K562 (cell line): ENCODE data around the gene TRNAU1AP.

Experiments used
- BDP1 ChIP-seq: IDR thresholded peaks from 3 replicates; pipeline ENCODE4 v1.6.1; 2011; ENCODE audit not compliant: insufficient read length, insufficient read depth
- EP300 ChIP-seq: IDR thresholded peaks from 2 replicates; pipeline ENCODE4 v1.6.1; 2012; ENCODE audit warnings: low read length, improper control_type of control experiment
- EZH2 ChIP-seq: IDR thresholded peaks from 2 replicates; pipeline ENCODE4 v1.6.1; 2012; ENCODE audit warnings: low read depth, mild to moderate bottlenecking, inconsistent platforms, low read length, borderline replicate concordance
- GABPA ChIP-seq: fragments of 200-800 bp; sonication (Bioruptor generic); conservative IDR thresholded peaks from 2 replicates; pipeline ENCODE4 v1.6.1; 2016; ENCODE audit warnings: low read depth, missing genetic modification characterization, missing compliant biosample characterization
- TBL1XR1 ChIP-seq, 2 experiments: IDR thresholded peaks; 2 replicates each; pipeline ENCODE4 v1.6.1; 2012; ENCODE audit warnings: improper control_type of control experiment in 2 of 2, low read length in 2 of 2, mild to moderate bottlenecking in 1 of 2
- TF ChIP-seq, protein P1 (sequence below): fragments of 250-450 bp; sonication (Bioruptor Pico); IDR thresholded peaks from 2 replicates; pipeline ENCODE4 v1.4.0; 2020
- TF ChIP-seq, protein P2 (sequence below): fragments of 200-600 bp; sonication (generic); IDR thresholded peaks from one replicate; pipeline ENCODE4 v1.6.1; 2012; ENCODE audit warnings: mild to moderate bottlenecking, low read depth, low read length, inconsistent platforms

DNA sequence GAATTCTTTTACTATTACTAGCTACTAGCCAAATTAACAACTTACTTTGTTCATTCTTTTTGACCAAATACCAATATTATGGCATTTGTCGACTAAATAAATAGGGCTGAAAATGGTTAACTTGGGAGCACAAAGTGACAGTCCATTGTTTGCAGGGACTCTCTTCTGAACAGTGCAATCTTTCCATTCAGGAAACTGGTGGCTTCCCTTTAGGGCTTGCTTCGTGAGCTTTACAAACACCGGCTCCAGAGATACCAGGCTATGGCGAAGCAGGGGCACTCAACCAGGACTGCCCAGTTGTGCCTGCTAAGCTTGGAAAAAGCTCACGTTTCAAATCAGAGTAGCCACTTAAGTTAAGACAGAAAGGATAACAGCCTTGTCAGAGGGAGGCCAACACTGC lies 51.5 kb downstream of the TRNAU1AP start:
- TF ChIP-seq BDP1 (no peak), EP300 (no peak), EZH2 (no peak), GABPA (no peak), TBL1XR1 (IDR thresholded peaks at IDR 0.05; ENCODE audit: low read length in 2 of 2) (no peak)
- TF ChIP-seq, protein P1, sequence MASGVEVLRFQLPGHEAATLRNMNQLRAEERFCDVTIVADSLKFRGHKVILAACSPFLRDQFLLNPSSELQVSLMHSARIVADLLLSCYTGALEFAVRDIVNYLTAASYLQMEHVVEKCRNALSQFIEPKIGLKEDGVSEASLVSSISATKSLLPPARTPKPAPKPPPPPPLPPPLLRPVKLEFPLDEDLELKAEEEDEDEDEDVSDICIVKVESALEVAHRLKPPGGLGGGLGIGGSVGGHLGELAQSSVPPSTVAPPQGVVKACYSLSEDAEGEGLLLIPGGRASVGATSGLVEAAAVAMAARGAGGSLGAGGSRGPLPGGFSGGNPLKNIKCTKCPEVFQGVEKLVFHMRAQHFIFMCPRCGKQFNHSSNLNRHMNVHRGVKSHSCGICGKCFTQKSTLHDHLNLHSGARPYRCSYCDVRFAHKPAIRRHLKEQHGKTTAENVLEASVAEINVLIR (CRISPR knock-in tag) = no peak
- TF ChIP-seq, protein P2, sequence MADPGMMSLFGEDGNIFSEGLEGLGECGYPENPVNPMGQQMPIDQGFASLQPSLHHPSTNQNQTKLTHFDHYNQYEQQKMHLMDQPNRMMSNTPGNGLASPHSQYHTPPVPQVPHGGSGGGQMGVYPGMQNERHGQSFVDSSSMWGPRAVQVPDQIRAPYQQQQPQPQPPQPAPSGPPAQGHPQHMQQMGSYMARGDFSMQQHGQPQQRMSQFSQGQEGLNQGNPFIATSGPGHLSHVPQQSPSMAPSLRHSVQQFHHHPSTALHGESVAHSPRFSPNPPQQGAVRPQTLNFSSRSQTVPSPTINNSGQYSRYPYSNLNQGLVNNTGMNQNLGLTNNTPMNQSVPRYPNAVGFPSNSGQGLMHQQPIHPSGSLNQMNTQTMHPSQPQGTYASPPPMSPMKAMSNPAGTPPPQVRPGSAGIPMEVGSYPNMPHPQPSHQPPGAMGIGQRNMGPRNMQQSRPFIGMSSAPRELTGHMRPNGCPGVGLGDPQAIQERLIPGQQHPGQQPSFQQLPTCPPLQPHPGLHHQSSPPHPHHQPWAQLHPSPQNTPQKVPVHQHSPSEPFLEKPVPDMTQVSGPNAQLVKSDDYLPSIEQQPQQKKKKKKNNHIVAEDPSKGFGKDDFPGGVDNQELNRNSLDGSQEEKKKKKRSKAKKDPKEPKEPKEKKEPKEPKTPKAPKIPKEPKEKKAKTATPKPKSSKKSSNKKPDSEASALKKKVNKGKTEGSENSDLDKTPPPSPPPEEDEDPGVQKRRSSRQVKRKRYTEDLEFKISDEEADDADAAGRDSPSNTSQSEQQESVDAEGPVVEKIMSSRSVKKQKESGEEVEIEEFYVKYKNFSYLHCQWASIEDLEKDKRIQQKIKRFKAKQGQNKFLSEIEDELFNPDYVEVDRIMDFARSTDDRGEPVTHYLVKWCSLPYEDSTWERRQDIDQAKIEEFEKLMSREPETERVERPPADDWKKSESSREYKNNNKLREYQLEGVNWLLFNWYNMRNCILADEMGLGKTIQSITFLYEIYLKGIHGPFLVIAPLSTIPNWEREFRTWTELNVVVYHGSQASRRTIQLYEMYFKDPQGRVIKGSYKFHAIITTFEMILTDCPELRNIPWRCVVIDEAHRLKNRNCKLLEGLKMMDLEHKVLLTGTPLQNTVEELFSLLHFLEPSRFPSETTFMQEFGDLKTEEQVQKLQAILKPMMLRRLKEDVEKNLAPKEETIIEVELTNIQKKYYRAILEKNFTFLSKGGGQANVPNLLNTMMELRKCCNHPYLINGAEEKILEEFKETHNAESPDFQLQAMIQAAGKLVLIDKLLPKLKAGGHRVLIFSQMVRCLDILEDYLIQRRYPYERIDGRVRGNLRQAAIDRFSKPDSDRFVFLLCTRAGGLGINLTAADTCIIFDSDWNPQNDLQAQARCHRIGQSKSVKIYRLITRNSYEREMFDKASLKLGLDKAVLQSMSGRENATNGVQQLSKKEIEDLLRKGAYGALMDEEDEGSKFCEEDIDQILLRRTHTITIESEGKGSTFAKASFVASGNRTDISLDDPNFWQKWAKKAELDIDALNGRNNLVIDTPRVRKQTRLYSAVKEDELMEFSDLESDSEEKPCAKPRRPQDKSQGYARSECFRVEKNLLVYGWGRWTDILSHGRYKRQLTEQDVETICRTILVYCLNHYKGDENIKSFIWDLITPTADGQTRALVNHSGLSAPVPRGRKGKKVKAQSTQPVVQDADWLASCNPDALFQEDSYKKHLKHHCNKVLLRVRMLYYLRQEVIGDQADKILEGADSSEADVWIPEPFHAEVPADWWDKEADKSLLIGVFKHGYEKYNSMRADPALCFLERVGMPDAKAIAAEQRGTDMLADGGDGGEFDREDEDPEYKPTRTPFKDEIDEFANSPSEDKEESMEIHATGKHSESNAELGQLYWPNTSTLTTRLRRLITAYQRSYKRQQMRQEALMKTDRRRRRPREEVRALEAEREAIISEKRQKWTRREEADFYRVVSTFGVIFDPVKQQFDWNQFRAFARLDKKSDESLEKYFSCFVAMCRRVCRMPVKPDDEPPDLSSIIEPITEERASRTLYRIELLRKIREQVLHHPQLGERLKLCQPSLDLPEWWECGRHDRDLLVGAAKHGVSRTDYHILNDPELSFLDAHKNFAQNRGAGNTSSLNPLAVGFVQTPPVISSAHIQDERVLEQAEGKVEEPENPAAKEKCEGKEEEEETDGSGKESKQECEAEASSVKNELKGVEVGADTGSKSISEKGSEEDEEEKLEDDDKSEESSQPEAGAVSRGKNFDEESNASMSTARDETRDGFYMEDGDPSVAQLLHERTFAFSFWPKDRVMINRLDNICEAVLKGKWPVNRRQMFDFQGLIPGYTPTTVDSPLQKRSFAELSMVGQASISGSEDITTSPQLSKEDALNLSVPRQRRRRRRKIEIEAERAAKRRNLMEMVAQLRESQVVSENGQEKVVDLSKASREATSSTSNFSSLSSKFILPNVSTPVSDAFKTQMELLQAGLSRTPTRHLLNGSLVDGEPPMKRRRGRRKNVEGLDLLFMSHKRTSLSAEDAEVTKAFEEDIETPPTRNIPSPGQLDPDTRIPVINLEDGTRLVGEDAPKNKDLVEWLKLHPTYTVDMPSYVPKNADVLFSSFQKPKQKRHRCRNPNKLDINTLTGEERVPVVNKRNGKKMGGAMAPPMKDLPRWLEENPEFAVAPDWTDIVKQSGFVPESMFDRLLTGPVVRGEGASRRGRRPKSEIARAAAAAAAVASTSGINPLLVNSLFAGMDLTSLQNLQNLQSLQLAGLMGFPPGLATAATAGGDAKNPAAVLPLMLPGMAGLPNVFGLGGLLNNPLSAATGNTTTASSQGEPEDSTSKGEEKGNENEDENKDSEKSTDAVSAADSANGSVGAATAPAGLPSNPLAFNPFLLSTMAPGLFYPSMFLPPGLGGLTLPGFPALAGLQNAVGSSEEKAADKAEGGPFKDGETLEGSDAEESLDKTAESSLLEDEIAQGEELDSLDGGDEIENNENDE = no peak
